HT1080 (cell line): ENCODE results near the gene TRERF1. TPM values are rescaled to one million over a fixed set of nuclear protein-coding genes. Genes with fewer than 3 reads are reported as not detected.
"Not testable (repeated sequence)": the region's sequence is repeated elsewhere in the genome, so short reads cannot be mapped to it uniquely, and the experiment has no call there.

Source experiments
- DNase-seq: peaks from one replicate; pipeline ENCODE4 v3.0.0-alpha.2; 2015; ENCODE audit warnings: low read depth
- total RNA-seq: library from RNA; depleted of rRNA; stranded (reverse); fragments of >200 nt; shearing (Covaris generic); gene quantifications from 2 replicates; pipeline ENCODE4 v1.2.3, GENCODE V29; 2014

TRERF1 gene
- total RNA-seq, 1 experiment from 2014 or later: 11.4 TPM

DNA sequence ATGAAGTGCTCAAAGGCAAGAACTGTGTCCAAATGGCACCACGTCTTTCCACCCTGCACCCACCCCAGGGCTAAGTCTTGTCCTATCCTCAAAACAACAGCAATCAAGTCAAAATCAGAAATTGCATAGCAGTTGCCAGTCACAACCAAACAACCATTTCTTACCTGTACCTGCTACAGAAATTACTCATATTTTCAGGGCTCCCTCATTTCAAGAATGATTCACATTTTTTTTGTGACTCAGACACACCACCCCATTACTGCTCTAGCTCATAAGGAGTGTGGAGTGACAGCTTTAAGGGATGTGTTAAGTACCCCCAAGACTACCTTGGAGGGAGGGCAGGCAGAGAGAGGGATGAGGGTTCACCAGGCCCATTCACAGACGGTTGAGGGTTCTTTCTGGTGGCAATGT is 111.7 kb downstream of the TRERF1 start:
- DNase-seq: peak; percentile 48

DNA sequence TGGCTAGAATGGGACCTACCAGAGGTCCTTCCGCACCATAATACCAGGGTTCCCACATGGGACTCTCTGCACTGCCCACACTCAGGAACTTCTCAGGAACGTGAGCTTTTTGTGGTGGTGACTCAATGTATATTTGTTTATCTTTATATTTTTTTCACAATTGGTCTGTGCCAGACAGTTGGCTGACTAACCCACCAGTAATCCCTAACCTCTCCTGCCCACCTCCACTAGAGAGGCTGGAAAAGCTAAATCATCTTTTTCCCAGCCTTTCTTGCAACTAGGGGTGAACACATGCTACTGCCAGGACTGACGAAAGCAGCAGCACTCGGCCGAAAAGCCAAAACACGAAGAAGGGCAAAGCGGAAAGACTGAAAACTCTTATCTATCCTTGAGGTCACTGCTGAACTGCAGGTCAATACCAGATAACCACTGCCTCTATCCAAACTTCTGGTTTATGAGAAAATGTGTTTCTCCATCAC is 112.9 kb downstream of the TRERF1 start:
- DNase-seq: peak; percentile 100

DNA sequence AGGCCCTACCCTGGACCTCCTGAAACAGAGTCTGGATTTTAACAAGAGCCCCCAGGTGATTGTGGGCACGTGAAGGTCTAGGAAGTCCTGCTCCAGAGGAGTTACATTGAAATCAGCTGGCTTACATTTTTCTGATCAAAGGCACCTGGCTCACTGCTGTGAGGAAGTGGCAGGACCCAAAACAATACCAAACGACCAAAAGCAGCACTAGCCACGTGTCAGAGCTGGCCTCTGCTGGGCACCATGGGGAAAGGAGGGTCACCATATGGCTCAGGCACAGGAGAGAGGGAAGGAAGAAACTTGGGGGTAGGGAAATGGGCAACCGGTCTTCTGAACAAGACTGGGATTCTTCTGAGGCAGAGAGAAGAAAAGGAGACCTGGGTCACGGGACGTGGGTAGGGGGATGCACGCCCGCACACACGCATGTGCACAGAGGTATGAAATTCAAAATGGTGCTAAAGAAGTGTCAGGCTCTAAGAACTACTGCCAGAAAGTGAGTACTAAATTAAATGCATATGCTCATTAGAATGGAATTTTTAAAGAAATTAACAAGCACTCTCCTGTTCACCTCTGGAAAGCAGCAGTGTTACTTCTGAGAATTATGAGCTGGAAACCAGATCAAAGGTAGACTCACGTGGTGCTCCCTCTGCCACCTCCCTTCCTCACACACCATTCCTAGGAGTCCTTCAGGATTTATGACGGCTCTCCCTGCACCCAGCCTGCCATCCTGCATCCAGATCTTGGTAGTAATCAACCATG is 113.6 kb downstream of the TRERF1 start:
- DNase-seq: no peak

GRCh38 chr6:42336431-42336830 is 115.3 kb downstream of the TRERF1 start:
- DNase-seq: no peak

DNA sequence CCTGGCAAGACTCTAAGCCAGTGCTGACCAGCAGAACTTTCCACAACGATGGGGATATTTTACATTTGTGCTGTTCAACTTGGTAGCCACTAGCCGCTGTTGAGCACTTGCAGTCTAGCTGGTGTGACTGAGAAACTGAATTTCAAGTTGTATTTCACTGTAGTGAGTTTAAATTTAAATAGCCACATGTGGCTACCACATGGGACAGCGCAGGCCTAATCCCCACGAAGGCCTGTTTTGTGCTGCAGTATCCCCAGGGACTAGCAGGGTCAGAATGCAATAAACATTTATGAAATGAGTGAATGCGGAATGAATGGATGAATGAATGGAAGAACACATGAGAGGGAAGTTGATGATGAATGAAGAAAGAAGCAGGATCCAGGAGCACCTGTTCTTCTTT is 115.8 kb downstream of the TRERF1 start:
- no peak for DNase-seq

- DNase-seq: no peak
These were observed 116.9 kb downstream of the TRERF1 start for GRCh38 chr6:42334870-42335269.

GRCh38 chr6:42333612-42334011 is 118.1 kb downstream of the TRERF1 start:
- DNase-seq: no peak

- DNase-seq: no peak
These were observed 118.8 kb downstream of the TRERF1 start for GRCh38 chr6:42332916-42333315.

DNA sequence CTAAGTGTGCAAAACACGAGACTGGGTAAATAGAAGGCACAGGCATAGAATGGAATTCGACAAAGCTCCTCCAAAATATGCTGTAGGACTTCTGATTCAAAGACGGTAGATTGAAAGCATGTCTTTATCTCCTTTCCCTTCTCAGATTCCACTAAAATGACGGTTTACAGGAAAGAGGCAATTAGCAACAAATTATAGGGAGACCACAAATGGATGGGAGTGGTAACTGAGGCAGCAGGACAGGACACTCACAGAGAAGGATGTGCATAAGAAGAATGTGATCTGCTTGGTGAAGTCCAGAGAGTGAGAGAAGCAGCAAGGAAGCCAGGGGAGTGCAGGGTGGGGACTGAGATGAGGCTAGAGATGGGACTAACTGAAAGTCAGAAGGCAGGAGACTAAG is 120.7 kb downstream of the TRERF1 start:
- no peak for DNase-seq

DNA sequence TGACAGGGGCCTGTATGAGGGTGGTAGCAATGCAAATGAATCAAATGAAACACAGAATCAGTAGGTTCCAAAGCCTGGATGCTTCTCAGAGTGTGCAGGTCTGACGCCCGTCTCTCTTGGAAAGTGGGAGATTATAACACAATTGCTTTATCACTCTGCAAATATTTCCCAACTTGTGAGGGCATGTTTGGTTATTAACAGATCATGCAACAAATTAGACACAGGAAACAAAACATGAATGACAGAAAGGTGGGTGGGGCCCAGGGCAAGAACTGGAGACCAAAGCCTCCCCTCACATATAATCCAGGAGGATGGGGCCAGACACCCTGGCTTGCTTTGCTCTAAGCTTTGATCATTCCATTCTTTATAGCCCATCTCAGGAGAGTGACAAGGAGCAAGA is 125.5 kb downstream of the TRERF1 start:
- DNase-seq: no peak

GRCh38 chr6:42324656-42325324 is 126.9 kb downstream of the TRERF1 start:
- DNase-seq: not testable (repeated sequence)

DNA sequence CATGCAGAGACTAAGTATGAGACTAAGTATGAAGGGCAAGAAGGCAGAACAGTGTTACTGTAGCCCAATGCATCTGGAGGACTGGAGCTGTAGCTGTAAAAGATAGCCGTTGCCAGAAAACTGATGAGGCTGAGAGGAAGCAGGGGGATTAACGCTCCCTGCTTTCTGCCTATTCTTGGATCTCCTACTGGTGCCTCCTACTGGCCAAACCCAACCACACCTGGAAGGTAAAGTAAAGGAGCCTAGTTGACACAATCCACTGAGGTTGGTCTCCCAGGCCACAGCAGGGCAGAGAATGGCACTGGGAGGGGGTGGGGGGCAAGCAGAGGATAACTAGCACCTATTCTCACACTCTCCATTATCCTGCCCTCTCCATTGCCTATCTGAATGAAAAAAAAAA is 129.1 kb downstream of the TRERF1 start:
- no peak for DNase-seq

DNA sequence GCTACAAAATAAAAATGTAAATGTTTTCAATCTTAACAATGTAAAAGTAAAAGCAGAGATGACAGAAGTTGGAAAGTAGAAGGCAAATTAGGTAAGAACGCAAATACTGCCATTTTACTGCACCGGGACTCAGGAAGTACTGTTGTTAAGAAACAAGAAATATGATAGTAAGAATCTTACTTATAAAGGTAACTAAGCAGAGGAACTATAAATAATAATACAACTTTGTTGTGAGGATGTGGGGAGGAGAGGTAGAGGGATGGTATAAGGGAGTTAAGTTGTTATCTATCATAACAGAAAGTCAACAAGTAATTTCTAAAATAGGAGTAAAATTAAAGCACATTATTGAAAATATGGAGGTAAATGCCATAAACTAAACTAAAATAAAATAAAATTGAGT is 129.8 kb downstream of the TRERF1 start:
- no peak for DNase-seq

- DNase-seq: no peak
These were observed 131.0 kb downstream of the TRERF1 start for GRCh38 chr6:42320762-42321161.

DNA sequence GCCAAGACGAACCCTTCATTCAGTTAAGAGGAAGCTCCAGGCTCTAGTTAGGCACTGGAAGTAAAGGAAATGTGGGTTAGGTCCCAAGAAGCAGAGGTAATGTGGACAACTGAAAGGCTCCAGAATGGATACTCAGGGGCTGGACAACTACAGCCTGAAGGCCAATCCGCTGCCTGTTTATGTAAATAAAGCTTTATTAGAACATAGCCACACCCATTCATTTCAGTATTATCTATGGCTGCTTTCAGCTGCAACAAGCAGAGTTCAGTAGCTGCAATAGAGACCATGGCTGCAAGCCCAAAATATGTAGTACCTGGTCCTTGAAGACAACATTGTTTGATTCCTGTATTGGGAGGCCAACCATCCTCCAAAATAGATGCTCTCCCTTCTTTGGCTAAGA is 133.2 kb downstream of the TRERF1 start:
- DNase-seq: no peak

- no peak for DNase-seq
These were observed 134.7 kb downstream of the TRERF1 start for GRCh38 chr6:42316981-42317380.

DNA sequence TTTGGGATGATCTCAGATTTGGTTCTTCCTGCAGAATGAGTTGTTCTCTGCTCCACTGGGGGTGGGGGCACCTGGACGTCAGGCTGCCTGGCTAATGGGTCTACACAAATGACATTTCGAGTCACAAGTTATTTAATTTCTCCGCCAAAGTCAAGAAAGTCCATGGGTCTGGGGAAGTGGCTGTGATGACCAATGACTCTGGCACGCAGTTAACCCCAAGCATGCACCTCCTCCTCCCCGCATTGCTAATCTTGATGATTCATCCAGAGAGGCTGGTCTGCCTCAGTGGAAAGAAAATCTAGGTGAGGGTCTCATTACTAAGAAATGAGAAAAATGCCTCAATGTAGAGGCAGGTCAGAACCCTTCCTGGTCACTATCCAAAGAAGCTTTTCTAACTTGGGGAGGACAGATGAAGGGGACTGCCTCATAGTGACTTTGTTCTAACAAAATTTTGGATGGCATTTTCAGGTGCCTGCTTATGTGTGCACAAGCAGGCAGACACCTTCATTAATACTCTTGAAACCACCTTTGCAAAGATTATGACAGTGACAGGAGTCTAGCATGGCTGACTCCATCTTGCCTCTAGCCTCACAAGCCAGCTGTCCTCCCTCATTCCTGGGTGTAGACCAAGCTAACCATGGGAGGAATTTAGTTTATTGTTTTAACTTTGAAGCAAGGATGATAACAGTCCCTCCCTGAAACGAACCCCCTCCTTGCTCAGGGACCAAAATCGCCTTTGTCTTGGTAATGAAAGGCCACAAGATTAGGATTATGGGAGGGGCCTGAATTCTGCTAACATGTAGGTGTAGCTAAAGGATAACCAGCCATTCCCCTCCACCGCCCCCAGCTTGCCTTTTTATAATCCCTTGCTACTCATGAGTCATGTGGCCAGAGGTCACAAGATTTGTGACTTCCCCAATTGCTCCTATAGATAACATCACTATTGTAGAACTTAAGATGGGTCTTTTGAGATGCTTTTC is 135.4 kb downstream of the TRERF1 start:
- DNase-seq: peak; percentile 99

DNA sequence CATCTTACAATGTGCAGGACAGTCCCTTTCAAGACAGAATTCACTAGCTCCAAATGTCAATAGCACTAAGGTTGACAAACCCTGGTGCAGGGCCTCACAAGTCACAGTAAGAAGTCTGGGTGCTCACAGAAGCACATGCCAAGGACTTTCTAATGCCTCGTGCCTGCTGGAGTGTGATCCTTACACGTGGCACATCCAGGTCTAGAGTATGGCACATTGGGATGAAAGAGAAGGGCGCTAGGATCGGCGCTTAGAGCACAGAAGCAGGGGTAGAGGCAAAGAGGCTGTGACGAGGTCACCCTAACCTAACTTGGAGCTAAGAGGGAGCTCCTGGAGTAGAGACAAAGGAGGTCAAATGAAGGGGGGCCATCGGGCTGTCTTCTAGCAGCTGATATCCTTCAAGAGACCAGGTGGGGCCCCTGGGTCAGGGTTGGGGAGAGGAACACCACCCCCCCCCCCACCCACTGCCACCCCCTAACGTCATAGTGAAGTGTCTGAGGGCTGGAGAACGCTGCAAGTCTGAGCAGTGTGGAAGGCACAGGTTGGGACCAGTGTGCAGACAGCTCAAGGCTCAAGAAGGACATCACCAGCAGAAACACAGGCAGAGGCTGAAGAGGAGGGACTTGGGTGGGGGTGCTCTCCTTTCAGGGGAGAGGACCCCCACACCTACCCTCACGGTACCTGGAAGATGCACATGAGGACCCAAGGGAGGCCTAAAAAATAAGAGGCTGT is 136.3 kb downstream of the TRERF1 start:
- no peak for DNase-seq

GRCh38 chr6:42314571-42315258 is 137.0 kb downstream of the TRERF1 start:
- peak; percentile 25 for DNase-seq

GRCh38 chr6:42313941-42314570 is 137.7 kb downstream of the TRERF1 start:
- DNase-seq: no peak
